B cell (primary cell): ENCODE measurements around the gene HLA-DMB.

Experiments used
- CTCF ChIP-seq: fragments of 200-600 bp; IDR thresholded peaks from one replicate; pipeline ENCODE4 v1.8.0; 2022; ENCODE audit warnings: antibody characterized with exemption, mild to moderate bottlenecking
- EZH2 ChIP-seq: IDR thresholded peaks from 2 replicates; pipeline ENCODE4 v1.6.1; 2012; ENCODE audit warnings: borderline replicate concordance, low read depth, mild to moderate bottlenecking, moderate library complexity, low read length; ENCODE audit not compliant: insufficient read depth, poor library complexity, severe bottlenecking

DNA sequence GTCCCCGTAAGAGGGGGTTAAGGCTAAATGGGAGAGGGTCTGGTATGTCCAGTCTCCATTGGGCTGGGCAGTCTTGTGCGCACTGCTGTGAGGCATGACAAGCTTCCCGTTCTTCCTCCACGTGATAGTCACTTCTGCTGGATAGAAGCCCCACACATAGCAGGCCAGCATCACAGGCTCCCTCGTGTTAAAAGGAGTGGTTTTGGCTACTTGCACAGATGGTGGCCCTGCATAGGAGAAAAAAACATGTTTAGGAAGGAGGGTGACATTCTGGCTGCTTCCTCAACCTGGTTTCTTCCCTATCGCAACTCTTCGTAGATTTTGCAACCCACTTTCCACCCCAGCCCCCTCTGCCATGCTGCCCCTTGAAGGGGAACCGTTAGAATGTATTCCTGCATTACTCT, 3.6 kb downstream of the HLA-DMB start:
- TF ChIP-seq CTCF: no peak
- TF ChIP-seq EZH2: no peak
